Thoracic aorta (tissue), 2 donors: ENCODE results near the gene GALR1. TPM values are rescaled to one million over a fixed set of nuclear protein-coding genes. Genes with fewer than 3 reads are reported as not detected.

ENCODE experiments used
- ATAC-seq: fragments of 150-250 bp; one replicate; pipeline ENCODE4 v1.8.0; 2017; ENCODE audit warnings: low read depth; ENCODE audit not compliant: insufficient number of reproducible peaks, low FRiP score
- DNase-seq: peaks from one replicate; pipeline ENCODE4 v3.0.0-alpha.2; 2020; ENCODE audit warnings: low spot score
- H3K27ac ChIP-seq, 2 donors: fragments of 200-600 bp; sonication (generic); 1 replicate in 1 of 2; 2 replicates in 1 of 2; pipeline ENCODE4 v1.5.1; 2016; ENCODE audit warnings: mild to moderate bottlenecking in 2 of 2, moderate library complexity in 2 of 2
- H3K27me3 ChIP-seq: fragments of 200-600 bp; sonication (generic); replicated peaks from 2 replicates; pipeline ENCODE4 v1.6.0; 2016; ENCODE audit warnings: mild to moderate bottlenecking; ENCODE audit not compliant: insufficient read depth
- H3K36me3 ChIP-seq: fragments of 200-600 bp; sonication (generic); one replicate; pipeline ENCODE4 v1.5.1; 2016
- H3K4me1 ChIP-seq, 2 donors: fragments of 200-600 bp; sonication (generic); 1 replicate in 1 of 2; 2 replicates in 1 of 2; pipeline versions ENCODE4 v1.5.1 to v1.6.0; 2016; ENCODE audit warnings: low read depth in 2 of 2, mild to moderate bottlenecking in 1 of 2; ENCODE audit not compliant: control insufficient read depth in 1 of 2
- H3K4me3 ChIP-seq: fragments of 200-600 bp; sonication (generic); 2 replicates; pipeline ENCODE4 v1.5.1; 2016; ENCODE audit warnings: mild to moderate bottlenecking
- H3K9me3 ChIP-seq: fragments of 200-600 bp; sonication (generic); 2 replicates; pipeline ENCODE4 v1.5.1; 2016
- total RNA-seq, 2 donors: library from RNA; depleted of rRNA; stranded (reverse); fragments of >200 nt; gene quantifications; one replicate each; pipeline versions ENCODE4 v1.1.0 to v1.2.3, GENCODE V29; 2016
- TF ChIP-seq, protein P1 (sequence below): fragments of 200-600 bp; sonication (generic); IDR thresholded peaks from one replicate; pipeline ENCODE4 v1.5.1; 2019; ENCODE audit warnings: antibody characterized with exemption

The GALR1 gene
- total RNA-seq, 2 donors from 2014 or later, result under 0.01 to 0.28 TPM

DNA sequence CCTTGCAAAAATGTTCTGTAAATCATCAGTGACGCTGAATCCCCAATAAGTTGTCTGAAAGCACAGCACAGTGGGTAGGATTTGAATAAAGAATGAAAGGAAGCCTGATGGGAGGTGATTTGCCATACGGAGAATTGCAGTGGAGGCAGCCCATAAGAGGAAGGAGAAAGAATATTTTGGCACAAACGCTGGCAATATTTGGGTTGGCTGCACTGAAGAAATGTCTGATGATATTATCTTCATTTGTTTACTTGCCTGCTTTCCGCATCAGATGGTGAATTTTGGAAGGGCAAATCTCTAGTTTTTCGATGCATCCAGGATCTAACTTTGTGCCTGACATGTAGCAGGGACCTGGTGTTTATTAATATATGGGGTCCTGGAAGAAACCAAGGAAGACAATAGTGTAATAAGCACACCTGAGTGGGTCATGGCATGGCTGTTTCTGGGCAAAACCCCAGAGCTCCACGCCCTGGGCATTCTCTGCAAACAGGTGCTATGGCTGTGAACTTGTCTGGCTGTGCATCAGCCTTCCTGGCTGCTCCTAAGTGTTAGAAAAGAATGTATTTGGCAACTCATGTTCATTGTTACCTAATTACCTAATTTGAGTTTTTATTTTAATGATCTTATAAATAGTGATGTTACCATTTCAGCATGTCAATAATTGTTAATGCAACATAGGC, 5.9 kb downstream of the GALR1 start:
- H3K9me3 ChIP-seq, result no peaks in the 10 kb centered on the region
- TF ChIP-seq, protein P1, sequence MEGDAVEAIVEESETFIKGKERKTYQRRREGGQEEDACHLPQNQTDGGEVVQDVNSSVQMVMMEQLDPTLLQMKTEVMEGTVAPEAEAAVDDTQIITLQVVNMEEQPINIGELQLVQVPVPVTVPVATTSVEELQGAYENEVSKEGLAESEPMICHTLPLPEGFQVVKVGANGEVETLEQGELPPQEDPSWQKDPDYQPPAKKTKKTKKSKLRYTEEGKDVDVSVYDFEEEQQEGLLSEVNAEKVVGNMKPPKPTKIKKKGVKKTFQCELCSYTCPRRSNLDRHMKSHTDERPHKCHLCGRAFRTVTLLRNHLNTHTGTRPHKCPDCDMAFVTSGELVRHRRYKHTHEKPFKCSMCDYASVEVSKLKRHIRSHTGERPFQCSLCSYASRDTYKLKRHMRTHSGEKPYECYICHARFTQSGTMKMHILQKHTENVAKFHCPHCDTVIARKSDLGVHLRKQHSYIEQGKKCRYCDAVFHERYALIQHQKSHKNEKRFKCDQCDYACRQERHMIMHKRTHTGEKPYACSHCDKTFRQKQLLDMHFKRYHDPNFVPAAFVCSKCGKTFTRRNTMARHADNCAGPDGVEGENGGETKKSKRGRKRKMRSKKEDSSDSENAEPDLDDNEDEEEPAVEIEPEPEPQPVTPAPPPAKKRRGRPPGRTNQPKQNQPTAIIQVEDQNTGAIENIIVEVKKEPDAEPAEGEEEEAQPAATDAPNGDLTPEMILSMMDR, result no peak
- H3K27me3 ChIP-seq, result no peaks in the 10 kb centered on the region
- H3K4me1 ChIP-seq, result no peaks in the 10 kb centered on the region
- DNase-seq (no peak), ATAC-seq (no peak)
- no peak overlapping the region for H3K4me3 ChIP-seq
- H3K36me3 ChIP-seq, result no peaks in the 10 kb centered on the region
- no peak overlapping the region for H3K27ac ChIP-seq

DNA sequence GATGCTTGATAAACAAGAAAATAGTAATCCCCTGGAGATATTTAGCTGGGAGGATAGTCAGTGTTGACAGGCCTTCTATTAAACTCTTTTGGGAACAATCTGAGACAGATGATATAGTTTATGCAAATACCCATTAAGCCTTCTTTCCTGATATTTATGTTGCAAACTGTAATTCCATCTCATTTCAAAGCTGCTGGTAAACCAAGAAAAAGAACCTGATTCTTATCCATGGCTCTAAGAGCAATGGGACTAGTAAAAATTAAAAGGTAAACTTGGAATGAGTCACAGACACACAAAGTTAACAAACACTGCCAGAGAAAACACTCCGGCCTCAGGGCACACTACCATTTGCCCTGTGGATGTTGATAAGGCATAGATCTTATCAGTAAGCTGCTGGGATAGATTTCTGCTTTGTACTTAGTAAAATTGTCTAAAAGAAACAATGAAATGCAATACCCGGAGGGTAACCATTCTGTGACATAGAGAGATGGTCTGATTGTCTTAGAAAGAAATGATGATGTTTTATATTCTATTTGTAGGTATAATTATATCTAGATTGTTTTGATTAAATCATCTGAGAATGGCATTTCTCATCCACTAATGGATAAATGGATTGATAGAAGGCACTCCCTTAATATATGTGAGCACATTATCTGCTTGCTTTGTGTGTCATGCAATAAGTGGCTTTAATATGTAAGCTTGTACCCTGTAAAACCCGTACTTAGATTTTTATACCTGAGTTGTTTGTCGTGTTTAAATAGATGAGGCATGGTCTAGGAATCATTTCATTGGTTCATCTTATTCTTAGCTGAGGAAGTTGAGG, 13.2 kb downstream of the GALR1 start:
- Histone ChIP-seq H3K36me3 (no peaks in the 10 kb centered on the region), H3K4me3 (no peak overlapping the region)
- TF ChIP-seq, protein P1, result no peak

DNA sequence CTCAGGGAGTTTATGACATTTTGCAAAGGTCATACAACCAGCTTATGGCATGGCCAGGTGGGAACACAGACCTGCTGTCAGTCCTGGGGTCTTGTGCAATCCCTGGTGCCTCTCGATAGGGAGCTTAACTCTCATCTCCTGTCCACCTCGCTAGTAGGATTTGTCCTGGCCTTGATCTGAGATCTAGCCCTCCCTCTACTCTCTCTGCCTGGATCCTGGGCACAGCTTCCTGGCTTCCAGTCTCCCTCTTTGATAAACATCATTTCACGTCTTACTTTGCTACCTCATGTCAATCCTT, 13.8 kb downstream of the GALR1 start:
- no peaks in the 10 kb centered on the region for H3K36me3 ChIP-seq
- no peaks in the 10 kb centered on the region for H3K27me3 ChIP-seq
- no peaks in the 10 kb centered on the region for H3K4me1 ChIP-seq
- no peak overlapping the region for H3K4me3 ChIP-seq
- no peak for ATAC-seq
- H3K9me3 ChIP-seq, result no peaks in the 10 kb centered on the region
- H3K27ac ChIP-seq, result no peak overlapping the region
- no peak for DNase-seq
- TF ChIP-seq, protein P1, result no peak

More for the DNA sequence above, 13.2 kb downstream of the GALR1 start:
- ATAC-seq (no peak), DNase-seq (no peak)
- H3K9me3 ChIP-seq, result no peaks in the 10 kb centered on the region
- no peaks in the 10 kb centered on the region for H3K27me3 ChIP-seq
- no peak overlapping the region for H3K27ac ChIP-seq
- H3K4me1 ChIP-seq, result no peaks in the 10 kb centered on the region

DNA sequence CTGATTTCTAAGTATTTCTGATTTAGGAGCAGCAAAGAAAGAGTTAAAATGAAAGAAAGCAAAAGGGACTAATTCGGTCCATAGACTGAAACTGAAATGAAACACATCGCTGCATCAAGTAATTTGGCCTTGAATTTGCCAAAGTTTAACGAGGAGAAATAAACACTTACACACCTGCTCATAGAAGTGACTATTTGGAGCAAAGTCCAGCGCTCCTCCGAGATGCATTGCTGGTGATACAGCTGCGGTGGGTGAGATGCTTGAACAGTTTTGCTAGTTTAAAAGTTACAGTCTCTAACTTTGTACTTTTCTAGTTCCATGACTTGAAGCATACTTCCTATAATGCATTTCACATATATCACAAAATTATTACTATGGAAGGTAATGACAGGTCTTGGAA, 18.3 kb downstream of the GALR1 start:
- Histone ChIP-seq H3K36me3 (no peaks in the 10 kb centered on the region), H3K4me3 (no peak overlapping the region), H3K27me3 (no peaks in the 10 kb centered on the region), H3K27ac (no peak overlapping the region), H3K4me1 (no peaks in the 10 kb centered on the region), H3K9me3 (no peaks in the 10 kb centered on the region)
- ATAC-seq, result no peak
- TF ChIP-seq, protein P1, result no peak
- DNase-seq, result no peak

DNA sequence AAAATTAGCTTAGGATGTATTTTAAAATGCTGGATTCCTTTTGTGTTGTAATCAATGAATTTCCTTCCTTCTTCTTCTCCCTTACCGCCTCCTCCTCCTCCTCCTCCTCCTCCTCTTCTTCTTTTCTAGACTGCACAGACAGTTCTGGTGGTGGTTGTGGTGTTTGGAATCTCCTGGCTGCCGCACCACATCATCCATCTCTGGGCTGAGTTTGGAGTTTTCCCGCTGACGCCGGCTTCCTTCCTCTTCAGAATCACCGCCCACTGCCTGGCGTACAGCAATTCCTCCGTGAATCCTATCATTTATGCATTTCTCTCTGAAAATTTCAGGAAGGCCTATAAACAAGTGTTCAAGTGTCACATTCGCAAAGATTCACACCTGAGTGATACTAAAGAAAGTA, 18.8 kb downstream of the GALR1 start:
- TF ChIP-seq, protein P1, result no peak
- Histone ChIP-seq H3K9me3 (no peaks in the 10 kb centered on the region), H3K27ac (no peak overlapping the region)

More for the DNA sequence above, 18.8 kb downstream of the GALR1 start:
- Histone ChIP-seq H3K36me3 (no peaks in the 10 kb centered on the region), H3K4me3 (no peak overlapping the region), H3K4me1 (no peaks in the 10 kb centered on the region), H3K27me3 (no peaks in the 10 kb centered on the region)
- no peak for ATAC-seq
- no peak for DNase-seq
